MM.1S (cell line): ENCODE results near the gene SPRED2.

ENCODE experiments used
- DNase-seq: peaks from one replicate; pipeline ENCODE4 v3.0.0-alpha.2; 2015
- H2AFZ ChIP-seq: fragments of 300-600 bp; sonication (generic); 2 replicates; pipeline ENCODE4 v1.6.0; 2016; ENCODE audit warnings: antibody characterized with exemption, low read length
- H3F3A ChIP-seq: fragments of 300-600 bp; sonication (generic); 2 replicates; pipeline ENCODE4 v1.6.1; 2016; ENCODE audit warnings: mild to moderate bottlenecking, antibody characterized with exemption, low read length, moderate library complexity, mixed read lengths; ENCODE audit not compliant: insufficient read depth
- H3K27ac ChIP-seq: fragments of 300-600 bp; sonication (generic); 2 replicates; pipeline ENCODE4 v1.5.1; 2016; ENCODE audit warnings: mild to moderate bottlenecking, low read length
- H3K27me3 ChIP-seq: fragments of 300-600 bp; sonication (generic); replicated peaks from 2 replicates; pipeline ENCODE4 v1.6.0; 2016; ENCODE audit warnings: low read length; ENCODE audit not compliant: insufficient read depth
- H3K36me3 ChIP-seq: fragments of 300-600 bp; sonication (generic); replicated peaks from 2 replicates; pipeline ENCODE4 v1.6.1; 2016; ENCODE audit warnings: mild to moderate bottlenecking, low read length, mixed read lengths; ENCODE audit not compliant: insufficient read depth
- H3K4me1 ChIP-seq: fragments of 300-600 bp; sonication (generic); 2 replicates; pipeline ENCODE4 v1.6.1; 2016; ENCODE audit warnings: low read length, mixed read lengths
- H3K4me2 ChIP-seq: fragments of 300-600 bp; sonication (generic); 2 replicates; pipeline ENCODE4 v1.6.0; 2016; ENCODE audit warnings: low read depth, low read length
- H3K4me3 ChIP-seq: fragments of 300-600 bp; sonication (generic); 2 replicates; pipeline ENCODE4 v1.5.1; 2016; ENCODE audit warnings: low read length, mixed read lengths
- H3K79me2 ChIP-seq: fragments of 300-600 bp; sonication (generic); 2 replicates; pipeline ENCODE4 v1.6.1; 2016; ENCODE audit warnings: mixed run types, low read length, mixed read lengths
- H3K9ac ChIP-seq: fragments of 300-600 bp; sonication (generic); 2 replicates; pipeline ENCODE4 v1.6.1; 2016; ENCODE audit warnings: low read length, mixed read lengths
- H3K9me2 ChIP-seq: fragments of 300-600 bp; sonication (generic); replicated peaks from 2 replicates; pipeline ENCODE4 v1.6.1; 2016; ENCODE audit warnings: mild to moderate bottlenecking, low read length, mixed read lengths; ENCODE audit not compliant: insufficient read depth
- H3K9me3 ChIP-seq: fragments of 300-600 bp; sonication (generic); replicated peaks from 2 replicates; pipeline ENCODE4 v1.6.1; 2016; ENCODE audit warnings: mild to moderate bottlenecking, low read length, mixed read lengths; ENCODE audit not compliant: insufficient read depth
- H4K20me1 ChIP-seq: fragments of 300-600 bp; sonication (generic); 2 replicates; pipeline ENCODE4 v1.6.1; 2016; ENCODE audit warnings: mild to moderate bottlenecking, low read length, moderate library complexity, mixed read lengths; ENCODE audit not compliant: insufficient read depth
- CTCF ChIP-seq: fragments of 300-600 bp; sonication (generic); IDR thresholded peaks from 2 replicates; pipeline ENCODE4 v1.5.1; 2016; ENCODE audit warnings: antibody characterized with exemption, low read length, mixed read lengths
- EZH2 ChIP-seq: fragments of 300-600 bp; sonication (generic); optimal IDR thresholded peaks from 2 replicates; pipeline ENCODE3; 2017; ENCODE audit warnings: low read depth, mild to moderate bottlenecking, antibody characterized with exemption, low read length, mixed read lengths
- EZH2phosphoT487 ChIP-seq: fragments of 300-600 bp; sonication (generic); IDR thresholded peaks from 2 replicates; pipeline ENCODE4 v1.6.1; 2018; ENCODE audit warnings: antibody characterized with exemption, low read length

Gene SPRED2

GRCh38 chr2:65453916-65454315, 21.5 kb upstream of the SPRED2 start:
- Histone ChIP-seq H3K4me2 (no peak overlapping the region), H3K79me2 (no peaks in the 10 kb centered on the region), H3K9ac (no peak overlapping the region), H2AFZ (no peak overlapping the region), H3K27me3 (no peaks in the 10 kb centered on the region), H3K36me3 (no peaks in the 10 kb centered on the region), H3K4me1 (no peaks in the 10 kb centered on the region), H3K4me3 (no peak overlapping the region), H4K20me1 (no peaks in the 10 kb centered on the region), H3K27ac (no peak overlapping the region), H3F3A (no peaks in the 10 kb centered on the region), H3K9me2 (no peaks in the 10 kb centered on the region), H3K9me3 (no peaks in the 10 kb centered on the region)
- DNase-seq = no peak
- TF ChIP-seq EZH2phosphoT487 (no peak), CTCF (no peak), EZH2 (no peak)

- no peak overlapping the region for H2AFZ ChIP-seq
- no peaks in the 10 kb centered on the region for H3K9me2 ChIP-seq
- H3K27me3 ChIP-seq = no peaks in the 10 kb centered on the region
- H4K20me1 ChIP-seq = no peaks in the 10 kb centered on the region
- no peak for TF ChIP-seq EZH2phosphoT487
- TF ChIP-seq EZH2 = no peak
- no peak for TF ChIP-seq CTCF
- H3K4me2 ChIP-seq = no peak overlapping the region
- no peak for DNase-seq
- H3K36me3 ChIP-seq = no peaks in the 10 kb centered on the region
- H3K9ac ChIP-seq = no peak overlapping the region
- no peaks in the 10 kb centered on the region for H3K79me2 ChIP-seq
- H3F3A ChIP-seq = no peaks in the 10 kb centered on the region
- no peak overlapping the region for H3K27ac ChIP-seq
- H3K4me3 ChIP-seq = no peak overlapping the region
- no peaks in the 10 kb centered on the region for H3K4me1 ChIP-seq
- H3K9me3 ChIP-seq = no peaks in the 10 kb centered on the region
Measured at GRCh38 chr2:65452150-65452895, 19.9 kb upstream of the SPRED2 start.

GRCh38 chr2:65450810-65451209, 18.4 kb upstream of the SPRED2 start:
- Histone ChIP-seq H2AFZ (no peak overlapping the region), H3K27ac (no peak overlapping the region), H3K9ac (no peak overlapping the region), H4K20me1 (no peaks in the 10 kb centered on the region), H3K9me2 (no peaks in the 10 kb centered on the region), H3K36me3 (no peaks in the 10 kb centered on the region), H3K4me1 (no peaks in the 10 kb centered on the region), H3K4me2 (no peak overlapping the region), H3K4me3 (no peak overlapping the region), H3K79me2 (no peaks in the 10 kb centered on the region), H3K9me3 (no peaks in the 10 kb centered on the region), H3F3A (no peaks in the 10 kb centered on the region), H3K27me3 (no peaks in the 10 kb centered on the region)
- no peak for DNase-seq
- TF ChIP-seq EZH2phosphoT487 (no peak), CTCF (no peak), EZH2 (no peak)
